G401.6 (cell line): ENCODE results near the gene PLA2G4E.

ENCODE experiments used
- FAIRE-seq: peaks from 2 replicates; lab custom pipeline; 2012; peaks lifted over from hg19 to GRCh38; lab: Jason Lieb, UNC

Gene PLA2G4E

GRCh38 chr15:41954036-41954435, 66.8 kb downstream of the PLA2G4E start:
- no peak for FAIRE-seq

GRCh38 chr15:41952013-41952563, 68.8 kb downstream of the PLA2G4E start:
- FAIRE-seq = no peak

GRCh38 chr15:41951571-41951970, 69.3 kb downstream of the PLA2G4E start:
- no peak for FAIRE-seq

- FAIRE-seq = peak; percentile 64
Measured at GRCh38 chr15:41950489-41950888, 70.4 kb downstream of the PLA2G4E start.

GRCh38 chr15:41950127-41950483, 70.7 kb downstream of the PLA2G4E start:
- FAIRE-seq = no peak

- FAIRE-seq = peak; percentile 70
Measured at GRCh38 chr15:41949401-41950126, 71.3 kb downstream of the PLA2G4E start.

- no peak for FAIRE-seq
Measured at GRCh38 chr15:41948490-41948889, 72.4 kb downstream of the PLA2G4E start.

- no peak for FAIRE-seq
Measured at GRCh38 chr15:41946970-41947369, 73.9 kb downstream of the PLA2G4E start.

- no peak for FAIRE-seq
Measured at GRCh38 chr15:41945731-41946130, 75.1 kb downstream of the PLA2G4E start.

GRCh38 chr15:41945221-41945620, 75.6 kb downstream of the PLA2G4E start:
- FAIRE-seq = no peak

- FAIRE-seq = peak; percentile 85
Measured at GRCh38 chr15:41944313-41944940, 76.4 kb downstream of the PLA2G4E start.

GRCh38 chr15:41943543-41944312, 77.1 kb downstream of the PLA2G4E start:
- no peak for FAIRE-seq

GRCh38 chr15:41942886-41943285, 78.0 kb downstream of the PLA2G4E start:
- no peak for FAIRE-seq

- no peak for FAIRE-seq
Measured at GRCh38 chr15:41941644-41942415, 79.0 kb downstream of the PLA2G4E start.

GRCh38 chr15:41940441-41940857, 80.4 kb downstream of the PLA2G4E start:
- FAIRE-seq = peak; percentile 82

- FAIRE-seq = no peak
Measured at GRCh38 chr15:41939986-41940385, 80.9 kb downstream of the PLA2G4E start.

- no peak for FAIRE-seq
Measured at GRCh38 chr15:41937568-41937923, 83.3 kb downstream of the PLA2G4E start.

GRCh38 chr15:41936649-41937567, 83.9 kb downstream of the PLA2G4E start:
- FAIRE-seq = no peak

GRCh38 chr15:41936155-41936554, 84.7 kb downstream of the PLA2G4E start:
- no peak for FAIRE-seq

- FAIRE-seq = no peak
Measured at GRCh38 chr15:41935566-41936020, 85.2 kb downstream of the PLA2G4E start.

GRCh38 chr15:41934843-41935242, 86.0 kb downstream of the PLA2G4E start:
- no peak for FAIRE-seq
